Measurements from ENCODE around the gene ITPR3.

DNA sequence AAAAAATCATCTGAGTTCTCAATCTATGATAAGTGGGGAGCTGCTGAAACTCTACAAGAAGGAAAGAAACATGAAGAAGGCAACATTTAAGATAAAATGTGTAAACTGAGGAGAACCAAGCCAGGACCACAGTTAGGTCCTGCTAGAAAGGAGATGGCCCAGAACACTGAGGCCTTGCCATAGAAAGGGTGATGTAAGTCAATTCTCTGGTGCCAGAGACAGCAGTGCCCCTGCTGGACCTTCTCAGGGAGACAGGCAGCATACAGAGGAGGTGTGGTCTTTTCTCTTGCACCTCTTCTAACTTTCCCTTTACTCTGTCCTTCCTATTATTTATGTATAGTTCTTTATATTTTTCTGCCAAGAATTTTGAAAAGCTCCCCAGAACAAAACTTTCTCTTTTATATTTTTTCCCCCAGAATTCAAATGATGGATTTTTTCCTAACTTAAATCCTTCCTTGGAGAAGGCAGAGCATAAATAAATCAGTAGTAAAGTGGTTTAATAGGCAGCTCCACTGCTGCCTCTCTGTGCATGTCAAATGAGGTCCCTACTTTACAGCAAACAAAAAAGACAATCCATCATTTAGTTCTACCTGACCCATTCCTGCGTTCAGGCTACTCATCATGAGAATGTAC lies 81.3 kb downstream of the ITPR3 start:
- no peak for TF ChIP-seq EZH2 (IDR thresholded peaks at IDR 0.05; ENCODE audit: insufficient read depth, poor library complexity, severe bottlenecking)
- no peak for TF ChIP-seq EZH2phosphoT487 (IDR thresholded peaks at IDR 0.05; ENCODE audit: insufficient read depth, low read depth)

All from GM23248 (cell line).